ENCODE results near the gene ZNF334. TPM values are rescaled to one million over a fixed set of nuclear protein-coding genes. Genes with fewer than 3 reads are reported as not detected.

Gene ZNF334
- total RNA-seq, 1 experiment from 2014 or later: 18.7 TPM

- TF ChIP-seq, protein P1, sequence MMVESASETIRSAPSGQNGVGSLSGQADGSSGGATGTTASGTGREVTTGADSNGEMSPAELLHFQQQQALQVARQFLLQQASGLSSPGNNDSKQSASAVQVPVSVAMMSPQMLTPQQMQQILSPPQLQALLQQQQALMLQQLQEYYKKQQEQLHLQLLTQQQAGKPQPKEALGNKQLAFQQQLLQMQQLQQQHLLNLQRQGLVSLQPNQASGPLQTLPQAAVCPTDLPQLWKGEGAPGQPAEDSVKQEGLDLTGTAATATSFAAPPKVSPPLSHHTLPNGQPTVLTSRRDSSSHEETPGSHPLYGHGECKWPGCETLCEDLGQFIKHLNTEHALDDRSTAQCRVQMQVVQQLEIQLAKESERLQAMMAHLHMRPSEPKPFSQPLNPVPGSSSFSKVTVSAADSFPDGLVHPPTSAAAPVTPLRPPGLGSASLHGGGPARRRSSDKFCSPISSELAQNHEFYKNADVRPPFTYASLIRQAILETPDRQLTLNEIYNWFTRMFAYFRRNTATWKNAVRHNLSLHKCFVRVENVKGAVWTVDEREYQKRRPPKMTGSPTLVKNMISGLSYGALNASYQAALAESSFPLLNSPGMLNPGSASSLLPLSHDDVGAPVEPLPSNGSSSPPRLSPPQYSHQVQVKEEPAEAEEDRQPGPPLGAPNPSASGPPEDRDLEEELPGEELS (CRISPR knock-in tag; IDR thresholded peaks at IDR 0.05): no peak
- TF ChIP-seq NFYB (CRISPR knock-in tag; conservative IDR thresholded peaks at IDR 0.05; ENCODE audit: low read depth): no peak
Observed at GRCh38 chr20:46559685-46560440, 46.5 kb upstream of the ZNF334 start (continued).

DNA sequence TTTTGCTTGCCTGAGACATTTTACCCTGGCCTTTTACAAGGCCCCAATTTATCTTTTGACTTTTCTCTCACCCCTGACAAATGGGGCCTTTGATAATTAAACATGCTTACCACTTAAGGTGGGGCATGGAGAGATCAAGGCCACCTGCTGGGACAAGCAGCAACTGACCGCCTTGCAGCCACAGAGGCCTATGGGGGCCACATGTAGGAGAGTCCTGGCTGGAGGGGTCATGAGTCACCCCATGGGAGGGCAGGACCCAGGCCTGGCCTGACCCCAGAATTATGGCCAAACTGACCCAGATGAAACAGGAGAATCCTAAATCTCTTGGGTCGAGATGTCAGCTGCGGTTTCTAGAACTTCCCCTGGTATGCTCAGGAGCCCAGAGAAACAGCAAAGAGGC is 45.6 kb upstream of the ZNF334 start:
- H3K9me3 Mint-ChIP-seq: no peaks in the 10 kb centered on the region
- ChIA-PET POLR2A (no interaction called here), CTCF (interaction anchor here (0.9 kb wide), 1 partner anchor 19 kb away, joined by 4 read pairs; no protein-coding TSS in a partner anchor)
- no peaks in the 10 kb centered on the region; the same call in 1 of the 2 replicates for H3K27me3 Mint-ChIP-seq (ENCODE audit: low read depth)
- DNase-seq (ENCODE audit: low spot score): no peak
- no peak overlapping the region for H3K27ac Mint-ChIP-seq
- no peak for ATAC-seq
- H3K4me1 Mint-ChIP-seq: peaks cover 34% of the 10 kb centered on the region
- no peak for TF ChIP-seq ZNF219 (CRISPR knock-in tag; IDR thresholded peaks at IDR 0.05; ENCODE audit: borderline replicate concordance)
- TF ChIP-seq ZBTB43 (CRISPR knock-in tag; IDR thresholded peaks at IDR 0.05): no peak
- no peak for TF ChIP-seq ZNF121 (CRISPR knock-in tag; IDR thresholded peaks at IDR 0.05)
- TF ChIP-seq CTCF (IDR thresholded peaks at IDR 0.05): no peak
- TF ChIP-seq ATF1 (CRISPR knock-in tag; IDR thresholded peaks at IDR 0.05): no peak
- TF ChIP-seq TP53 (CRISPR knock-in tag; IDR thresholded peaks at IDR 0.05): no peak
- TF ChIP-seq SMAD3 (CRISPR knock-in tag; IDR thresholded peaks at IDR 0.05; ENCODE audit: borderline replicate concordance): no peak
- no peak for TF ChIP-seq ZNF396 (CRISPR knock-in tag; IDR thresholded peaks at IDR 0.05; ENCODE audit: borderline replicate concordance)
- TF ChIP-seq IRF2 (CRISPR knock-in tag; IDR thresholded peaks at IDR 0.05; ENCODE audit: borderline replicate concordance, low read depth): no peak
- TF ChIP-seq USF2 (CRISPR knock-in tag; IDR thresholded peaks at IDR 0.05): no peak
- no peak for TF ChIP-seq EMX1 (CRISPR knock-in tag; IDR thresholded peaks at IDR 0.05)
- TF ChIP-seq, protein P2, sequence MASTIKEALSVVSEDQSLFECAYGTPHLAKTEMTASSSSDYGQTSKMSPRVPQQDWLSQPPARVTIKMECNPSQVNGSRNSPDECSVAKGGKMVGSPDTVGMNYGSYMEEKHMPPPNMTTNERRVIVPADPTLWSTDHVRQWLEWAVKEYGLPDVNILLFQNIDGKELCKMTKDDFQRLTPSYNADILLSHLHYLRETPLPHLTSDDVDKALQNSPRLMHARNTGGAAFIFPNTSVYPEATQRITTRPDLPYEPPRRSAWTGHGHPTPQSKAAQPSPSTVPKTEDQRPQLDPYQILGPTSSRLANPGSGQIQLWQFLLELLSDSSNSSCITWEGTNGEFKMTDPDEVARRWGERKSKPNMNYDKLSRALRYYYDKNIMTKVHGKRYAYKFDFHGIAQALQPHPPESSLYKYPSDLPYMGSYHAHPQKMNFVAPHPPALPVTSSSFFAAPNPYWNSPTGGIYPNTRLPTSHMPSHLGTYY (CRISPR knock-in tag; IDR thresholded peaks at IDR 0.05): no peak
- no peak for TF ChIP-seq ESRRA (CRISPR knock-in tag; IDR thresholded peaks at IDR 0.05; ENCODE audit: borderline replicate concordance)
- TF ChIP-seq ATF3 (CRISPR knock-in tag; conservative IDR thresholded peaks at IDR 0.05): no peak
- no peak for TF ChIP-seq TCF7 (CRISPR knock-in tag; IDR thresholded peaks at IDR 0.05; ENCODE audit: low read depth)
- TF ChIP-seq, protein P3, sequence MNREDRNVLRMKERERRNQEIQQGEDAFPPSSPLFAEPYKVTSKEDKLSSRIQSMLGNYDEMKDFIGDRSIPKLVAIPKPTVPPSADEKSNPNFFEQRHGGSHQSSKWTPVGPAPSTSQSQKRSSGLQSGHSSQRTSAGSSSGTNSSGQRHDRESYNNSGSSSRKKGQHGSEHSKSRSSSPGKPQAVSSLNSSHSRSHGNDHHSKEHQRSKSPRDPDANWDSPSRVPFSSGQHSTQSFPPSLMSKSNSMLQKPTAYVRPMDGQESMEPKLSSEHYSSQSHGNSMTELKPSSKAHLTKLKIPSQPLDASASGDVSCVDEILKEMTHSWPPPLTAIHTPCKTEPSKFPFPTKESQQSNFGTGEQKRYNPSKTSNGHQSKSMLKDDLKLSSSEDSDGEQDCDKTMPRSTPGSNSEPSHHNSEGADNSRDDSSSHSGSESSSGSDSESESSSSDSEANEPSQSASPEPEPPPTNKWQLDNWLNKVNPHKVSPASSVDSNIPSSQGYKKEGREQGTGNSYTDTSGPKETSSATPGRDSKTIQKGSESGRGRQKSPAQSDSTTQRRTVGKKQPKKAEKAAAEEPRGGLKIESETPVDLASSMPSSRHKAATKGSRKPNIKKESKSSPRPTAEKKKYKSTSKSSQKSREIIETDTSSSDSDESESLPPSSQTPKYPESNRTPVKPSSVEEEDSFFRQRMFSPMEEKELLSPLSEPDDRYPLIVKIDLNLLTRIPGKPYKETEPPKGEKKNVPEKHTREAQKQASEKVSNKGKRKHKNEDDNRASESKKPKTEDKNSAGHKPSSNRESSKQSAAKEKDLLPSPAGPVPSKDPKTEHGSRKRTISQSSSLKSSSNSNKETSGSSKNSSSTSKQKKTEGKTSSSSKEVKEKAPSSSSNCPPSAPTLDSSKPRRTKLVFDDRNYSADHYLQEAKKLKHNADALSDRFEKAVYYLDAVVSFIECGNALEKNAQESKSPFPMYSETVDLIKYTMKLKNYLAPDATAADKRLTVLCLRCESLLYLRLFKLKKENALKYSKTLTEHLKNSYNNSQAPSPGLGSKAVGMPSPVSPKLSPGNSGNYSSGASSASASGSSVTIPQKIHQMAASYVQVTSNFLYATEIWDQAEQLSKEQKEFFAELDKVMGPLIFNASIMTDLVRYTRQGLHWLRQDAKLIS (CRISPR knock-in tag; IDR thresholded peaks at IDR 0.05; ENCODE audit: borderline replicate concordance): no peak
- TF ChIP-seq TEAD1 (CRISPR knock-in tag; IDR thresholded peaks at IDR 0.05): no peak
- TF ChIP-seq MAX (CRISPR knock-in tag; IDR thresholded peaks at IDR 0.05): no peak
- no peak for TF ChIP-seq GTF2I (CRISPR knock-in tag; conservative IDR thresholded peaks at IDR 0.05)
- no peaks in the 10 kb centered on the region for H3K36me3 Mint-ChIP-seq
- H3K4me3 Mint-ChIP-seq: no peak overlapping the region
